GM12878 (cell line): Measurements from ENCODE around the gene PGA4.
"Not testable (repeated sequence)": the region's sequence is repeated elsewhere in the genome, so short reads cannot be mapped to it uniquely, and the experiment has no call there.

ENCODE experiments used
- JUNB ChIP-seq: IDR thresholded peaks from 2 replicates; pipeline ENCODE4 v1.6.1; 2016; ENCODE audit warnings: antibody characterized with exemption, mild to moderate bottlenecking
- MTA3 ChIP-seq: IDR thresholded peaks from 2 replicates; pipeline ENCODE4 v1.6.1; 2012; ENCODE audit warnings: low read length, inconsistent platforms, borderline replicate concordance
- NRF1 ChIP-seq: conservative IDR thresholded peaks from 2 replicates; pipeline ENCODE4 v1.6.1; 2011; ENCODE audit warnings: mild to moderate bottlenecking, low read depth, low read length, improper control_type of control experiment
- POLR2A ChIP-seq: IDR thresholded peaks from 2 replicates; pipeline ENCODE4 v1.6.1; 2011; ENCODE audit warnings: low read depth, mild to moderate bottlenecking, low read length
- POLR2AphosphoS2 ChIP-seq: IDR thresholded peaks from 2 replicates; pipeline ENCODE4 v1.6.1; 2011; ENCODE audit warnings: low read depth, mild to moderate bottlenecking, low read length, improper control_type of control experiment, moderate library complexity
- POLR2AphosphoS5 ChIP-seq: IDR thresholded peaks from 2 replicates; pipeline ENCODE4 v1.6.1; 2011; ENCODE audit warnings: mild to moderate bottlenecking, low read length, inconsistent platforms
- SMC3 ChIP-seq: IDR thresholded peaks from 2 replicates; pipeline ENCODE4 v1.6.1; 2011; ENCODE audit warnings: low read length, improper control_type of control experiment, borderline replicate concordance
- TAF1 ChIP-seq: IDR thresholded peaks from 2 replicates; pipeline ENCODE4 v1.6.1; 2011; ENCODE audit warnings: mild to moderate bottlenecking, low read depth, low read length, borderline replicate concordance
- TCF3 ChIP-seq: IDR thresholded peaks from 2 replicates; pipeline ENCODE4 v1.6.1; 2012; ENCODE audit warnings: low read depth, mild to moderate bottlenecking, low read length, borderline replicate concordance; ENCODE audit not compliant: insufficient read depth
- USF2 ChIP-seq: IDR thresholded peaks from 2 replicates; pipeline ENCODE4 v1.6.1; 2011; ENCODE audit warnings: low read depth, low read length, improper control_type of control experiment, borderline replicate concordance
- ZNF274 ChIP-seq: IDR thresholded peaks from one replicate; pipeline ENCODE4 v1.8.0; 2011; ENCODE audit not compliant: insufficient read length, insufficient read depth
- TF ChIP-seq, protein P1 (sequence below), 3 experiments: IDR thresholded peaks in 2 of 3; conservative IDR thresholded peaks in 1 of 3; 2 replicates each; pipeline ENCODE4 v1.5.1; 2011; ENCODE audit warnings: low read depth in 3 of 3, low read length in 3 of 3, mild to moderate bottlenecking in 3 of 3, control low read depth in 2 of 3, moderate library complexity in 2 of 3, inconsistent platforms in 1 of 3, mixed read lengths in 1 of 3; ENCODE audit not compliant: control insufficient read depth in 2 of 3, insufficient read depth in 1 of 3; ENCODE audit errors: extremely low read depth in 1 of 3
- TF ChIP-seq, protein P2 (sequence below): fragments of 450-650 bp; IDR thresholded peaks from 2 replicates; pipeline ENCODE4 v1.6.1; 2014; ENCODE audit warnings: mild to moderate bottlenecking

- not testable (repeated sequence) for TF ChIP-seq NRF1, POLR2A, JUNB, MTA3, POLR2AphosphoS2, POLR2AphosphoS5, SMC3, ZNF274, TAF1, USF2, TCF3
- TF ChIP-seq, protein P1, sequence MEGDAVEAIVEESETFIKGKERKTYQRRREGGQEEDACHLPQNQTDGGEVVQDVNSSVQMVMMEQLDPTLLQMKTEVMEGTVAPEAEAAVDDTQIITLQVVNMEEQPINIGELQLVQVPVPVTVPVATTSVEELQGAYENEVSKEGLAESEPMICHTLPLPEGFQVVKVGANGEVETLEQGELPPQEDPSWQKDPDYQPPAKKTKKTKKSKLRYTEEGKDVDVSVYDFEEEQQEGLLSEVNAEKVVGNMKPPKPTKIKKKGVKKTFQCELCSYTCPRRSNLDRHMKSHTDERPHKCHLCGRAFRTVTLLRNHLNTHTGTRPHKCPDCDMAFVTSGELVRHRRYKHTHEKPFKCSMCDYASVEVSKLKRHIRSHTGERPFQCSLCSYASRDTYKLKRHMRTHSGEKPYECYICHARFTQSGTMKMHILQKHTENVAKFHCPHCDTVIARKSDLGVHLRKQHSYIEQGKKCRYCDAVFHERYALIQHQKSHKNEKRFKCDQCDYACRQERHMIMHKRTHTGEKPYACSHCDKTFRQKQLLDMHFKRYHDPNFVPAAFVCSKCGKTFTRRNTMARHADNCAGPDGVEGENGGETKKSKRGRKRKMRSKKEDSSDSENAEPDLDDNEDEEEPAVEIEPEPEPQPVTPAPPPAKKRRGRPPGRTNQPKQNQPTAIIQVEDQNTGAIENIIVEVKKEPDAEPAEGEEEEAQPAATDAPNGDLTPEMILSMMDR (IDR thresholded peaks at IDR 0.05 in 2 of 3, conservative IDR thresholded peaks at IDR 0.05 in 1 of 3; ENCODE audit: control insufficient read depth in 2 of 3, extremely low read depth in 1 of 3, insufficient read depth in 1 of 3, low read depth in 3 of 3, low read length in 3 of 3): not testable (repeated sequence)
- TF ChIP-seq, protein P2, sequence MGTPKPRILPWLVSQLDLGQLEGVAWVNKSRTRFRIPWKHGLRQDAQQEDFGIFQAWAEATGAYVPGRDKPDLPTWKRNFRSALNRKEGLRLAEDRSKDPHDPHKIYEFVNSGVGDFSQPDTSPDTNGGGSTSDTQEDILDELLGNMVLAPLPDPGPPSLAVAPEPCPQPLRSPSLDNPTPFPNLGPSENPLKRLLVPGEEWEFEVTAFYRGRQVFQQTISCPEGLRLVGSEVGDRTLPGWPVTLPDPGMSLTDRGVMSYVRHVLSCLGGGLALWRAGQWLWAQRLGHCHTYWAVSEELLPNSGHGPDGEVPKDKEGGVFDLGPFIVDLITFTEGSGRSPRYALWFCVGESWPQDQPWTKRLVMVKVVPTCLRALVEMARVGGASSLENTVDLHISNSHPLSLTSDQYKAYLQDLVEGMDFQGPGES: not testable (repeated sequence)
Observed at GRCh38 chr11:61252332-61252731, 30.2 kb downstream of the PGA4 start.
